GM23338 (cell line): ENCODE results near the gene MRS2. TPM values are rescaled to one million over a fixed set of nuclear protein-coding genes. Genes with fewer than 3 reads are reported as not detected.

ENCODE experiments used
- ATAC-seq: fragments of 200-7000 bp; cut with Tn5 transposase; 3 replicates; pipeline ENCODE4 v1.9.1; 2020
- DNase-seq: peaks from one replicate; pipeline ENCODE4 v3.0.0-alpha.2; 2015; ENCODE audit warnings: low spot score
- H2AFZ ChIP-seq: fragments of 200-600 bp; sonication (generic); 2 replicates; pipeline ENCODE4 v1.8.0; 2016; ENCODE audit warnings: antibody characterized with exemption, mild to moderate bottlenecking, moderate library complexity
- H3F3A ChIP-seq: fragments of 200-600 bp; sonication (generic); replicated peaks from 2 replicates; pipeline ENCODE4 v1.8.0; 2017; ENCODE audit warnings: antibody characterized with exemption, mixed run types, low read depth
- H3K27ac ChIP-seq: fragments of 200-600 bp; sonication (generic); 2 replicates; pipeline ENCODE4 v1.6.1; 2016; ENCODE audit warnings: low read depth
- H3K27me3 ChIP-seq: fragments of 200-600 bp; sonication (generic); 2 replicates; pipeline ENCODE4 v1.8.0; 2016; ENCODE audit warnings: mild to moderate bottlenecking, mixed run types, moderate library complexity; ENCODE audit not compliant: insufficient read depth
- H3K36me3 ChIP-seq: fragments of 200-600 bp; sonication (generic); 2 replicates; pipeline ENCODE4 v1.8.0; 2016; ENCODE audit warnings: mild to moderate bottlenecking; ENCODE audit not compliant: insufficient read depth
- H3K4me1 ChIP-seq: fragments of 200-600 bp; sonication (generic); 2 replicates; pipeline ENCODE4 v1.8.0; 2016; ENCODE audit warnings: mild to moderate bottlenecking, moderate library complexity; ENCODE audit not compliant: insufficient read depth
- H3K4me2 ChIP-seq: fragments of 200-600 bp; sonication (generic); 2 replicates; pipeline ENCODE4 v1.7.1; 2017; ENCODE audit warnings: mixed run types
- H3K4me3 ChIP-seq: fragments of 200-600 bp; sonication (generic); 2 replicates; pipeline ENCODE4 v1.6.1; 2016; ENCODE audit warnings: mixed run types
- H3K79me2 ChIP-seq: fragments of 200-600 bp; sonication (generic); replicated peaks from 2 replicates; pipeline ENCODE4 v1.8.0; 2017; ENCODE audit warnings: mild to moderate bottlenecking; ENCODE audit not compliant: insufficient read depth
- H3K9me2 ChIP-seq: fragments of 200-600 bp; sonication (generic); 2 replicates; pipeline ENCODE4 v1.8.0; 2017; ENCODE audit not compliant: insufficient read depth
- H4K20me1 ChIP-seq: fragments of 200-600 bp; sonication (generic); replicated peaks from 2 replicates; pipeline ENCODE4 v1.8.0; 2017; ENCODE audit warnings: mild to moderate bottlenecking; ENCODE audit not compliant: insufficient read depth
- H3K27ac Mint-ChIP-seq: 2 replicates; pipeline ENCODE4 v1.8.0; 2020; ENCODE audit warnings: inconsistent platforms, mild to moderate bottlenecking, moderate library complexity, mixed read lengths
- H3K27me3 Mint-ChIP-seq: 3 replicates; pipeline ENCODE4 v1.8.0; 2022; ENCODE audit warnings: low read depth, mild to moderate bottlenecking, moderate library complexity, mixed read lengths, inconsistent platforms; ENCODE audit not compliant: insufficient read depth, poor library complexity
- H3K36me3 Mint-ChIP-seq: 3 replicates; pipeline ENCODE4 v1.8.0; 2021; ENCODE audit warnings: low read depth, mild to moderate bottlenecking, inconsistent platforms, moderate library complexity, mixed read lengths
- H3K4me1 Mint-ChIP-seq: 3 replicates; pipeline ENCODE4 v1.8.0; 2020; ENCODE audit warnings: mild to moderate bottlenecking, inconsistent platforms, mixed read lengths
- H3K4me3 Mint-ChIP-seq: 3 replicates; pipeline ENCODE4 v1.8.0; 2021; ENCODE audit warnings: moderate library complexity, mild to moderate bottlenecking, inconsistent platforms, mixed read lengths
- H3K9me3 Mint-ChIP-seq: 3 replicates; pipeline ENCODE4 v1.8.0; 2020; ENCODE audit warnings: moderate library complexity, mild to moderate bottlenecking, inconsistent platforms, mixed read lengths
- CREB1 ChIP-seq: fragments of 250-450 bp; sonication (Bioruptor Pico); IDR thresholded peaks from 2 replicates; pipeline ENCODE4 v1.5.0; 2020; ENCODE audit warnings: low read depth, mild to moderate bottlenecking, moderate library complexity
- CTCF ChIP-seq, 2 experiments: fragments of 200-600 bp in 1 of 2; sonication (generic) in 1 of 2; conservative IDR thresholded peaks; 2 replicates each; pipeline versions ENCODE4 v1.5.1 to v1.6.1; 2016 to 2017; ENCODE audit warnings: antibody characterized with exemption in 2 of 2, low read depth in 2 of 2, mild to moderate bottlenecking in 2 of 2, moderate library complexity in 1 of 2
- EZH2 ChIP-seq: fragments of 200-600 bp; sonication (generic); IDR thresholded peaks from one replicate; pipeline ENCODE4 v1.8.0; 2017; ENCODE audit warnings: antibody characterized with exemption, mild to moderate bottlenecking, low read depth; ENCODE audit not compliant: unreplicated experiment
- EZH2phosphoT487 ChIP-seq: fragments of 200-600 bp; sonication (generic); IDR thresholded peaks from one replicate; pipeline ENCODE4 v1.8.1; 2018; ENCODE audit warnings: antibody characterized with exemption; ENCODE audit not compliant: unreplicated experiment
- JUNB ChIP-seq: IDR thresholded peaks from one replicate; pipeline ENCODE4 v1.6.1; 2016; ENCODE audit warnings: antibody characterized with exemption; ENCODE audit not compliant: unreplicated experiment
- NANOG ChIP-seq: IDR thresholded peaks from 2 replicates; pipeline ENCODE4 v1.6.1; 2016; ENCODE audit warnings: antibody characterized with exemption, borderline replicate concordance
- POLR2AphosphoS5 ChIP-seq: IDR thresholded peaks from 2 replicates; pipeline ENCODE4 v1.6.1; 2016; ENCODE audit warnings: antibody characterized with exemption, low read depth
- STAT1 ChIP-seq: IDR thresholded peaks from one replicate; pipeline ENCODE4 v1.6.1; 2016; ENCODE audit warnings: antibody characterized with exemption; ENCODE audit not compliant: unreplicated experiment
- ZNF114 ChIP-seq: fragments of 250-450 bp; sonication (Bioruptor Pico); IDR thresholded peaks from 2 replicates; pipeline ENCODE4 v1.5.0; 2020; ENCODE audit warnings: mild to moderate bottlenecking, moderate library complexity
- ZNF331 ChIP-seq: fragments of 250-450 bp; sonication (Bioruptor Pico); IDR thresholded peaks from 2 replicates; pipeline ENCODE4 v1.5.0; 2020; ENCODE audit warnings: low read depth, mild to moderate bottlenecking, moderate library complexity
- polyA plus RNA-seq: library from polyadenylated mRNA; unstranded; fragments of >200 nt; fragmentation: Nextera tagmentation; extraction: Ambion mirVana; gene quantifications from 2 replicates; pipeline ENCODE4 v1.2.1, GENCODE V29; 2016
- total RNA-seq: library from RNA; depleted of rRNA; stranded (reverse); fragments of >200 nt; shearing (Covaris generic); gene quantifications from 2 replicates; pipeline ENCODE4 v1.2.3, GENCODE V29; 2014
- TF ChIP-seq, protein P1 (sequence below): IDR thresholded peaks from 2 replicates; pipeline ENCODE4 v1.6.1; 2016; ENCODE audit warnings: antibody characterized with exemption
- TF ChIP-seq, protein P2 (sequence below): fragments of 250-450 bp; sonication (Bioruptor Pico); IDR thresholded peaks from 2 replicates; pipeline ENCODE4 v1.5.0; 2020; ENCODE audit warnings: mild to moderate bottlenecking, moderate library complexity
- TF ChIP-seq, protein P3 (sequence below): IDR thresholded peaks from one replicate; pipeline ENCODE4 v1.6.1; 2018; ENCODE audit warnings: antibody characterized with exemption; ENCODE audit not compliant: unreplicated experiment

The MRS2 gene
- total and polyA plus RNA-seq, 2 experiments from 2014 or later: 80.9 to 125 TPM

DNA sequence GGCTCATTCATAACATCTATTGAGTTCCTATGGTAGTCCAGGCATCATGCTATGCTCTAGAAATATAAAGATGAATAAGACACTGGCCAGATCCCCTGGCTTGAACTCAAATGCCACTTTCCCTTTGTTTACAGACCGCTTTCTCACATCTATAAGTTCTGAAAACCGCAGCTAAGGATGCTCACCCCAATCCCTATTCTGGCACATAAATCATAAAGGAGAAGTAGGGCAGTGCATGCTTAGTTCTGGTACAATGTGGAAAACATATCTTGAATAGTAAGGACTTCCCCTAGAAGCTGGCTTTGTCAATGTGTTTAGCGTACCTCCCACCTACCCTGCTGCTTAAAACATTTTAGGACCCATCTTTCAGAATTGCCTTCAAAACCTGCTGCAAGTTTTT lies 26.4 kb downstream of the MRS2 start:
- H3K36me3 Mint-ChIP-seq: peaks cover 30% of the 10 kb centered on the region; the same call in 2 of the 3 replicates
- Histone ChIP-seq H4K20me1 (no peaks in the 10 kb centered on the region), H2AFZ (no peak overlapping the region), H3K27ac (no peak overlapping the region), H3K9me2 (no peaks in the 10 kb centered on the region), H3K4me1 (no peaks in the 10 kb centered on the region), H3K79me2 (no peaks in the 10 kb centered on the region), H3K4me3 (no peak overlapping the region), H3F3A (peaks cover 4% of the 10 kb centered on the region; the same call in 1 of the 2 replicates), H3K4me2 (no peak overlapping the region), H3K27me3 (no peaks in the 10 kb centered on the region), H3K36me3 (peaks cover 10% of the 10 kb centered on the region)
- TF ChIP-seq CTCF (conservative IDR thresholded peaks at IDR 0.05; ENCODE audit: low read depth in 2 of 2) (no peak), JUNB (no peak), NANOG (no peak), ZNF114 (no peak), EZH2 (no peak), CREB1 (CRISPR knock-in tag) (no peak), POLR2AphosphoS5 (no peak), STAT1 (no peak), ZNF331 (CRISPR knock-in tag) (no peak), EZH2phosphoT487 (no peak)
- TF ChIP-seq, protein P1, sequence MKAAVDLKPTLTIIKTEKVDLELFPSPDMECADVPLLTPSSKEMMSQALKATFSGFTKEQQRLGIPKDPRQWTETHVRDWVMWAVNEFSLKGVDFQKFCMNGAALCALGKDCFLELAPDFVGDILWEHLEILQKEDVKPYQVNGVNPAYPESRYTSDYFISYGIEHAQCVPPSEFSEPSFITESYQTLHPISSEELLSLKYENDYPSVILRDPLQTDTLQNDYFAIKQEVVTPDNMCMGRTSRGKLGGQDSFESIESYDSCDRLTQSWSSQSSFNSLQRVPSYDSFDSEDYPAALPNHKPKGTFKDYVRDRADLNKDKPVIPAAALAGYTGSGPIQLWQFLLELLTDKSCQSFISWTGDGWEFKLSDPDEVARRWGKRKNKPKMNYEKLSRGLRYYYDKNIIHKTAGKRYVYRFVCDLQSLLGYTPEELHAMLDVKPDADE: no peak
- TF ChIP-seq, protein P2, sequence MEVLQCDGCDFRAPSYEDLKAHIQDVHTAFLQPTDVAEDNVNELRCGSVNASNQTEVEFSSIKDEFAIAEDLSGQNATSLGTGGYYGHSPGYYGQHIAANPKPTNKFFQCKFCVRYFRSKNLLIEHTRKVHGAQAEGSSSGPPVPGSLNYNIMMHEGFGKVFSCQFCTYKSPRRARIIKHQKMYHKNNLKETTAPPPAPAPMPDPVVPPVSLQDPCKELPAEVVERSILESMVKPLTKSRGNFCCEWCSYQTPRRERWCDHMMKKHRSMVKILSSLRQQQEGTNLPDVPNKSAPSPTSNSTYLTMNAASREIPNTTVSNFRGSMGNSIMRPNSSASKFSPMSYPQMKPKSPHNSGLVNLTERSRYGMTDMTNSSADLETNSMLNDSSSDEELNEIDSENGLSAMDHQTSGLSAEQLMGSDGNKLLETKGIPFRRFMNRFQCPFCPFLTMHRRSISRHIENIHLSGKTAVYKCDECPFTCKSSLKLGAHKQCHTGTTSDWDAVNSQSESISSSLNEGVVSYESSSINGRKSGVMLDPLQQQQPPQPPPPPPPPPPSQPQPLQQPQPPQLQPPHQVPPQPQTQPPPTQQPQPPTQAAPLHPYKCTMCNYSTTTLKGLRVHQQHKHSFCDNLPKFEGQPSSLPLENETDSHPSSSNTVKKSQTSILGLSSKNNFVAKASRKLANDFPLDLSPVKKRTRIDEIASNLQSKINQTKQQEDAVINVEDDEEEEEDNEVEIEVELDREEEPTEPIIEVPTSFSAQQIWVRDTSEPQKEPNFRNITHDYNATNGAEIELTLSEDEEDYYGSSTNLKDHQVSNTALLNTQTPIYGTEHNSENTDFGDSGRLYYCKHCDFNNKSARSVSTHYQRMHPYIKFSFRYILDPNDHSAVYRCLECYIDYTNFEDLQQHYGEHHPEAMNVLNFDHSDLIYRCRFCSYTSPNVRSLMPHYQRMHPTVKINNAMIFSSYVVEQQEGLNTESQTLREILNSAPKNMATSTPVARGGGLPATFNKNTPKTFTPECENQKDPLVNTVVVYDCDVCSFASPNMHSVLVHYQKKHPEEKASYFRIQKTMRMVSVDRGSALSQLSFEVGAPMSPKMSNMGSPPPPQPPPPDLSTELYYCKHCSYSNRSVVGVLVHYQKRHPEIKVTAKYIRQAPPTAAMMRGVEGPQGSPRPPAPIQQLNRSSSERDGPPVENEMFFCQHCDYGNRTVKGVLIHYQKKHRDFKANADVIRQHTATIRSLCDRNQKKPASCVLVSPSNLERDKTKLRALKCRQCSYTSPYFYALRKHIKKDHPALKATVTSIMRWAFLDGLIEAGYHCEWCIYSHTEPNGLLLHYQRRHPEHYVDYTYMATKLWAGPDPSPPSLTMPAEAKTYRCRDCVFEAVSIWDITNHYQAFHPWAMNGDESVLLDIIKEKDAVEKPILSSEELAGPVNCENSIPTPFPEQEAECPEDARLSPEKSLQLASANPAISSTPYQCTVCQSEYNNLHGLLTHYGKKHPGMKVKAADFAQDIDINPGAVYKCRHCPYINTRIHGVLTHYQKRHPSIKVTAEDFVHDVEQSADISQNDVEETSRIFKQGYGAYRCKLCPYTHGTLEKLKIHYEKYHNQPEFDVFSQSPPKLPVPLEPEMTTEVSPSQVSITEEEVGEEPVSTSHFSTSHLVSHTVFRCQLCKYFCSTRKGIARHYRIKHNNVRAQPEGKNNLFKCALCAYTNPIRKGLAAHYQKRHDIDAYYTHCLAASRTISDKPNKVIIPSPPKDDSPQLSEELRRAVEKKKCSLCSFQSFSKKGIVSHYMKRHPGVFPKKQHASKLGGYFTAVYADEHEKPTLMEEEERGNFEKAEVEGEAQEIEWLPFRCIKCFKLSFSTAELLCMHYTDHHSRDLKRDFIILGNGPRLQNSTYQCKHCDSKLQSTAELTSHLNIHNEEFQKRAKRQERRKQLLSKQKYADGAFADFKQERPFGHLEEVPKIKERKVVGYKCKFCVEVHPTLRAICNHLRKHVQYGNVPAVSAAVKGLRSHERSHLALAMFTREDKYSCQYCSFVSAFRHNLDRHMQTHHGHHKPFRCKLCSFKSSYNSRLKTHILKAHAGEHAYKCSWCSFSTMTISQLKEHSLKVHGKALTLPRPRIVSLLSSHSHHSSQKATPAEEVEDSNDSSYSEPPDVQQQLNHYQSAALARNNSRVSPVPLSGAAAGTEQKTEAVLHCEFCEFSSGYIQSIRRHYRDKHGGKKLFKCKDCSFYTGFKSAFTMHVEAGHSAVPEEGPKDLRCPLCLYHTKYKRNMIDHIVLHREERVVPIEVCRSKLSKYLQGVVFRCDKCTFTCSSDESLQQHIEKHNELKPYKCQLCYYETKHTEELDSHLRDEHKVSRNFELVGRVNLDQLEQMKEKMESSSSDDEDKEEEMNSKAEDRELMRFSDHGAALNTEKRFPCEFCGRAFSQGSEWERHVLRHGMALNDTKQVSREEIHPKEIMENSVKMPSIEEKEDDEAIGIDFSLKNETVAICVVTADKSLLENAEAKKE (CRISPR knock-in tag): no peak
- TF ChIP-seq, protein P3, sequence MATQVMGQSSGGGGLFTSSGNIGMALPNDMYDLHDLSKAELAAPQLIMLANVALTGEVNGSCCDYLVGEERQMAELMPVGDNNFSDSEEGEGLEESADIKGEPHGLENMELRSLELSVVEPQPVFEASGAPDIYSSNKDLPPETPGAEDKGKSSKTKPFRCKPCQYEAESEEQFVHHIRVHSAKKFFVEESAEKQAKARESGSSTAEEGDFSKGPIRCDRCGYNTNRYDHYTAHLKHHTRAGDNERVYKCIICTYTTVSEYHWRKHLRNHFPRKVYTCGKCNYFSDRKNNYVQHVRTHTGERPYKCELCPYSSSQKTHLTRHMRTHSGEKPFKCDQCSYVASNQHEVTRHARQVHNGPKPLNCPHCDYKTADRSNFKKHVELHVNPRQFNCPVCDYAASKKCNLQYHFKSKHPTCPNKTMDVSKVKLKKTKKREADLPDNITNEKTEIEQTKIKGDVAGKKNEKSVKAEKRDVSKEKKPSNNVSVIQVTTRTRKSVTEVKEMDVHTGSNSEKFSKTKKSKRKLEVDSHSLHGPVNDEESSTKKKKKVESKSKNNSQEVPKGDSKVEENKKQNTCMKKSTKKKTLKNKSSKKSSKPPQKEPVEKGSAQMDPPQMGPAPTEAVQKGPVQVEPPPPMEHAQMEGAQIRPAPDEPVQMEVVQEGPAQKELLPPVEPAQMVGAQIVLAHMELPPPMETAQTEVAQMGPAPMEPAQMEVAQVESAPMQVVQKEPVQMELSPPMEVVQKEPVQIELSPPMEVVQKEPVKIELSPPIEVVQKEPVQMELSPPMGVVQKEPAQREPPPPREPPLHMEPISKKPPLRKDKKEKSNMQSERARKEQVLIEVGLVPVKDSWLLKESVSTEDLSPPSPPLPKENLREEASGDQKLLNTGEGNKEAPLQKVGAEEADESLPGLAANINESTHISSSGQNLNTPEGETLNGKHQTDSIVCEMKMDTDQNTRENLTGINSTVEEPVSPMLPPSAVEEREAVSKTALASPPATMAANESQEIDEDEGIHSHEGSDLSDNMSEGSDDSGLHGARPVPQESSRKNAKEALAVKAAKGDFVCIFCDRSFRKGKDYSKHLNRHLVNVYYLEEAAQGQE: no peak
- H3K4me3 Mint-ChIP-seq: no peak overlapping the region
- no peaks in the 10 kb centered on the region for H3K9me3 Mint-ChIP-seq
- no peaks in the 10 kb centered on the region for H3K4me1 Mint-ChIP-seq
- H3K27me3 Mint-ChIP-seq: peaks cover 5% of the 10 kb centered on the region
- H3K27ac Mint-ChIP-seq: no peak overlapping the region
- ATAC-seq (no peak), DNase-seq (no peak)
